GM23338 (cell line): Measurements from ENCODE around the gene CDH12.
"Not testable (repeated sequence)": the region's sequence is repeated elsewhere in the genome, so short reads cannot be mapped to it uniquely, and the experiment has no call there.

Experiments
- CREB1 ChIP-seq: fragments of 250-450 bp; sonication (Bioruptor Pico); IDR thresholded peaks from 2 replicates; pipeline ENCODE4 v1.5.0; 2020; ENCODE audit warnings: low read depth, mild to moderate bottlenecking, moderate library complexity
- CTCF ChIP-seq, 2 experiments: fragments of 200-600 bp in 1 of 2; sonication (generic) in 1 of 2; conservative IDR thresholded peaks; 2 replicates each; pipeline versions ENCODE4 v1.5.1 to v1.6.1; 2016 to 2017; ENCODE audit warnings: antibody characterized with exemption in 2 of 2, low read depth in 2 of 2, mild to moderate bottlenecking in 2 of 2, moderate library complexity in 1 of 2
- EZH2 ChIP-seq: fragments of 200-600 bp; sonication (generic); IDR thresholded peaks from one replicate; pipeline ENCODE4 v1.8.0; 2017; ENCODE audit warnings: antibody characterized with exemption, mild to moderate bottlenecking, low read depth; ENCODE audit not compliant: unreplicated experiment
- EZH2phosphoT487 ChIP-seq: fragments of 200-600 bp; sonication (generic); IDR thresholded peaks from one replicate; pipeline ENCODE4 v1.8.1; 2018; ENCODE audit warnings: antibody characterized with exemption; ENCODE audit not compliant: unreplicated experiment
- NANOG ChIP-seq: IDR thresholded peaks from 2 replicates; pipeline ENCODE4 v1.6.1; 2016; ENCODE audit warnings: antibody characterized with exemption, borderline replicate concordance
- POLR2AphosphoS5 ChIP-seq: IDR thresholded peaks from 2 replicates; pipeline ENCODE4 v1.6.1; 2016; ENCODE audit warnings: antibody characterized with exemption, low read depth
- STAT1 ChIP-seq: IDR thresholded peaks from one replicate; pipeline ENCODE4 v1.6.1; 2016; ENCODE audit warnings: antibody characterized with exemption; ENCODE audit not compliant: unreplicated experiment
- ZNF114 ChIP-seq: fragments of 250-450 bp; sonication (Bioruptor Pico); IDR thresholded peaks from 2 replicates; pipeline ENCODE4 v1.5.0; 2020; ENCODE audit warnings: mild to moderate bottlenecking, moderate library complexity
- ZNF331 ChIP-seq: fragments of 250-450 bp; sonication (Bioruptor Pico); IDR thresholded peaks from 2 replicates; pipeline ENCODE4 v1.5.0; 2020; ENCODE audit warnings: low read depth, mild to moderate bottlenecking, moderate library complexity
- TF ChIP-seq, protein P1 (sequence below): IDR thresholded peaks from one replicate; pipeline ENCODE4 v1.6.1; 2018; ENCODE audit warnings: antibody characterized with exemption; ENCODE audit not compliant: unreplicated experiment

DNA sequence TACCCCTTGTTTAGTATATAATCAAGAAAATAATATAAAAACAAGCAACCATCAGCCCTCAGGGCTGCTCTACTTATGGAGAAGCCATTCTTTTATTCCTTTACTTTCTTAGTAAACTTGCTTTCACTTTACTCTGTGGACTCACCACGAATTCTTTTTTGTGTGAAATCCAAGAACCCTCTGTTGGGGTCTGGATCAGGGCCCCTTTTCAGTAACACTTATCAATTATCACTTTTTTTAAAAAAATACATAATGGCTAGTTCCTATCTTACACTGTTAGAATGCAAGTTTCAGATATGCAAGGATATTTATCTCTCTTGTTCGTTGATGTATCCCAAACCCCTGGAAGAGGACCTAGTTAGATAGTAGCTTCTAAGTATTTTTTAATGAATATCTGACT is 687.2 kb downstream of the CDH12 start:
- TF ChIP-seq CTCF (conservative IDR thresholded peaks at IDR 0.05; ENCODE audit: low read depth in 2 of 2); EZH2phosphoT487; STAT1; EZH2; POLR2AphosphoS5; CREB1; ZNF114 (CRISPR knock-in tag); ZNF331 (CRISPR knock-in tag); NANOG: not testable (repeated sequence)
- TF ChIP-seq, protein P1, sequence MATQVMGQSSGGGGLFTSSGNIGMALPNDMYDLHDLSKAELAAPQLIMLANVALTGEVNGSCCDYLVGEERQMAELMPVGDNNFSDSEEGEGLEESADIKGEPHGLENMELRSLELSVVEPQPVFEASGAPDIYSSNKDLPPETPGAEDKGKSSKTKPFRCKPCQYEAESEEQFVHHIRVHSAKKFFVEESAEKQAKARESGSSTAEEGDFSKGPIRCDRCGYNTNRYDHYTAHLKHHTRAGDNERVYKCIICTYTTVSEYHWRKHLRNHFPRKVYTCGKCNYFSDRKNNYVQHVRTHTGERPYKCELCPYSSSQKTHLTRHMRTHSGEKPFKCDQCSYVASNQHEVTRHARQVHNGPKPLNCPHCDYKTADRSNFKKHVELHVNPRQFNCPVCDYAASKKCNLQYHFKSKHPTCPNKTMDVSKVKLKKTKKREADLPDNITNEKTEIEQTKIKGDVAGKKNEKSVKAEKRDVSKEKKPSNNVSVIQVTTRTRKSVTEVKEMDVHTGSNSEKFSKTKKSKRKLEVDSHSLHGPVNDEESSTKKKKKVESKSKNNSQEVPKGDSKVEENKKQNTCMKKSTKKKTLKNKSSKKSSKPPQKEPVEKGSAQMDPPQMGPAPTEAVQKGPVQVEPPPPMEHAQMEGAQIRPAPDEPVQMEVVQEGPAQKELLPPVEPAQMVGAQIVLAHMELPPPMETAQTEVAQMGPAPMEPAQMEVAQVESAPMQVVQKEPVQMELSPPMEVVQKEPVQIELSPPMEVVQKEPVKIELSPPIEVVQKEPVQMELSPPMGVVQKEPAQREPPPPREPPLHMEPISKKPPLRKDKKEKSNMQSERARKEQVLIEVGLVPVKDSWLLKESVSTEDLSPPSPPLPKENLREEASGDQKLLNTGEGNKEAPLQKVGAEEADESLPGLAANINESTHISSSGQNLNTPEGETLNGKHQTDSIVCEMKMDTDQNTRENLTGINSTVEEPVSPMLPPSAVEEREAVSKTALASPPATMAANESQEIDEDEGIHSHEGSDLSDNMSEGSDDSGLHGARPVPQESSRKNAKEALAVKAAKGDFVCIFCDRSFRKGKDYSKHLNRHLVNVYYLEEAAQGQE = not testable (repeated sequence)
